ENCODE data around the gene ZSCAN20. TPM values are rescaled to one million over a fixed set of nuclear protein-coding genes. Genes with fewer than 3 reads are reported as not detected.

The ZSCAN20 gene
- total RNA-seq, 1 experiment from 2014 or later: 3.9 TPM

- no CpG with 5 or more reads among the region's 4 CpGs for WGBS (ENCODE audit: extremely low coverage, insufficient read length, low lambda C conversion rate)
- no peak overlapping the region for H2BK12ac ChIP-seq (ENCODE audit: insufficient read length, low read depth, low read length)
- H4K5ac ChIP-seq (ENCODE audit: insufficient read length, low read depth, low read length): no peak overlapping the region
- no peaks in the 10 kb centered on the region for H3K79me1 ChIP-seq (ENCODE audit: insufficient read depth, low read depth, low read length, poor library complexity, severe bottlenecking)
- H3K4ac ChIP-seq (ENCODE audit: low read depth, low read length): no peak overlapping the region
- Mint-ChIP-seq H3K27me3 (ENCODE audit: low read depth) (no peaks in the 10 kb centered on the region; the same call in 1 of the 2 replicates), H3K9me3 (no peaks in the 10 kb centered on the region), H3K4me3 (no peak overlapping the region), H3K4me1 (peaks cover 7 to 11% of the 10 kb centered on the region in 2 experiments), H3K27ac (no peak overlapping the region), H3K36me3 (ENCODE audit: insufficient read depth in 1 of 3, low read depth in 3 of 3) (peaks cover 0 to 10% (median 6%) of the 10 kb centered on the region in 3 experiments; a peak in 3 of 7 replicates)
- H3K23me2 ChIP-seq (ENCODE audit: insufficient read length, low read depth, low read length, poor library complexity, severe bottlenecking): peaks cover 6% of the 10 kb centered on the region
- no peak overlapping the region for H2BK120ac ChIP-seq (ENCODE audit: low read depth, low read length, poor library complexity, severe bottlenecking)
- H2BK20ac ChIP-seq (ENCODE audit: low read depth, low read length, poor library complexity, severe bottlenecking): no peak overlapping the region
- DNase-seq: no peak
- H3K9ac ChIP-seq (ENCODE audit: extremely low read depth, insufficient read length, low read length): no peak overlapping the region
- H3K79me2 ChIP-seq (ENCODE audit: insufficient read depth, low read length): no peaks in the 10 kb centered on the region
- no peak overlapping the region for H3K18ac ChIP-seq (ENCODE audit: insufficient read length, low read depth, low read length)
- no peaks in the 10 kb centered on the region for H3K27me3 ChIP-seq (ENCODE audit: insufficient read depth, low read length)
- no peak overlapping the region for H3K4me2 ChIP-seq (ENCODE audit: insufficient read depth, insufficient read length, low read length)
- no peaks in the 10 kb centered on the region for H4K20me1 ChIP-seq (ENCODE audit: control insufficient read depth, insufficient read depth, insufficient read length)
- H3K9me3 ChIP-seq (ENCODE audit: control insufficient read depth, low read depth, low read length): no peaks in the 10 kb centered on the region
- no peak overlapping the region for H3K56ac ChIP-seq (ENCODE audit: insufficient read length, low read depth, low read length)
- H4K91ac ChIP-seq (ENCODE audit: insufficient read length, low read depth, low read length): no peak overlapping the region
- no peak overlapping the region for H4K8ac ChIP-seq (replicated peaks; ENCODE audit: insufficient read length, low read depth, low read length)
- TF ChIP-seq, protein P1, sequence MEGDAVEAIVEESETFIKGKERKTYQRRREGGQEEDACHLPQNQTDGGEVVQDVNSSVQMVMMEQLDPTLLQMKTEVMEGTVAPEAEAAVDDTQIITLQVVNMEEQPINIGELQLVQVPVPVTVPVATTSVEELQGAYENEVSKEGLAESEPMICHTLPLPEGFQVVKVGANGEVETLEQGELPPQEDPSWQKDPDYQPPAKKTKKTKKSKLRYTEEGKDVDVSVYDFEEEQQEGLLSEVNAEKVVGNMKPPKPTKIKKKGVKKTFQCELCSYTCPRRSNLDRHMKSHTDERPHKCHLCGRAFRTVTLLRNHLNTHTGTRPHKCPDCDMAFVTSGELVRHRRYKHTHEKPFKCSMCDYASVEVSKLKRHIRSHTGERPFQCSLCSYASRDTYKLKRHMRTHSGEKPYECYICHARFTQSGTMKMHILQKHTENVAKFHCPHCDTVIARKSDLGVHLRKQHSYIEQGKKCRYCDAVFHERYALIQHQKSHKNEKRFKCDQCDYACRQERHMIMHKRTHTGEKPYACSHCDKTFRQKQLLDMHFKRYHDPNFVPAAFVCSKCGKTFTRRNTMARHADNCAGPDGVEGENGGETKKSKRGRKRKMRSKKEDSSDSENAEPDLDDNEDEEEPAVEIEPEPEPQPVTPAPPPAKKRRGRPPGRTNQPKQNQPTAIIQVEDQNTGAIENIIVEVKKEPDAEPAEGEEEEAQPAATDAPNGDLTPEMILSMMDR (conservative IDR thresholded peaks at IDR 0.05): no peak
- no peak overlapping the region for H2BK15ac ChIP-seq (ENCODE audit: low read depth, low read length)
- no peak overlapping the region for H2BK5ac ChIP-seq (ENCODE audit: insufficient read length, low read length)
- no peak overlapping the region for H2AK5ac ChIP-seq (ENCODE audit: insufficient read length, low read length)
- H3K23ac ChIP-seq (ENCODE audit: insufficient read length, low read depth, low read length): no peak overlapping the region
- no peak overlapping the region for H3K27ac ChIP-seq (ENCODE audit: insufficient read length, low read depth, low read length)
- no peak overlapping the region for H3T11ph ChIP-seq (ENCODE audit: low read length)
- no peak overlapping the region for H2AFZ ChIP-seq (ENCODE audit: low read length)
- no peak overlapping the region for H3K14ac ChIP-seq (ENCODE audit: insufficient read depth, low read length)
- H3K4me1 ChIP-seq (ENCODE audit: insufficient read depth, low read length): no peaks in the 10 kb centered on the region
These were observed 5.0 kb downstream of the ZSCAN20 start for GRCh38 chr1:33477451-33477850.
